Kidney (tissue), 14 donors: ENCODE results near the gene UCK2. TPM values are rescaled to one million over a fixed set of nuclear protein-coding genes. Genes with fewer than 3 reads are reported as not detected.
"Not testable (repeated sequence)": the region's sequence is repeated elsewhere in the genome, so short reads cannot be mapped to it uniquely, and the experiment has no call there.

Source experiments
- DNase-seq, 5 donors: peaks; one replicate each; pipeline ENCODE4 v3.0.0-alpha.2; 2013 to 2020
- FAIRE-seq: peaks from 2 replicates; lab custom pipeline; 2012; peaks lifted over from hg19 to GRCh38; lab: Jason Lieb, UNC
- H3K27ac ChIP-seq, 2 donors: one replicate each; pipeline ENCODE4 v1.7.0; 2013; ENCODE audit warnings: low read depth in 2 of 2, low read length in 2 of 2, inconsistent platforms in 1 of 2
- H3K27me3 ChIP-seq: one replicate; pipeline ENCODE4 v1.7.1; 2013; ENCODE audit warnings: low read length, inconsistent platforms; ENCODE audit not compliant: control insufficient read depth, insufficient read depth
- H3K36me3 ChIP-seq, 3 donors: one replicate each; pipeline versions ENCODE4 v1.7.0 to v1.7.1; 2013; ENCODE audit warnings: low read length in 3 of 3, control low read depth in 1 of 3, inconsistent platforms in 1 of 3; ENCODE audit not compliant: insufficient read depth in 3 of 3, control insufficient read depth in 2 of 3
- H3K4me1 ChIP-seq, 3 donors: one replicate each; pipeline versions ENCODE4 v1.7.0 to v1.7.1; 2013; ENCODE audit warnings: low read length in 3 of 3, inconsistent platforms in 1 of 3, low read depth in 1 of 3; ENCODE audit not compliant: control insufficient read depth in 2 of 3, insufficient read depth in 2 of 3
- H3K4me3 ChIP-seq, 3 donors: one replicate each; pipeline versions ENCODE4 v1.7.0 to v1.8.1; 2013; ENCODE audit warnings: low read length in 3 of 3, control low read depth in 1 of 3, inconsistent platforms in 1 of 3
- H3K9ac ChIP-seq, 3 donors: one replicate each; pipeline versions ENCODE4 v1.7.0 to v1.7.1; 2013; ENCODE audit warnings: low read length in 3 of 3, control low read depth in 1 of 3, inconsistent platforms in 1 of 3
- H3K9me3 ChIP-seq, 3 donors: one replicate each; pipeline versions ENCODE4 v1.7.0 to v1.7.1; 2013; ENCODE audit warnings: low read length in 3 of 3, control low read depth in 1 of 3, inconsistent platforms in 1 of 3; ENCODE audit not compliant: control insufficient read depth in 2 of 3, insufficient read depth in 1 of 3
- intact Hi-C: fragments of 100-400 bp; cut with DNase I; formaldehyde crosslinking; loops from one replicate; pipeline ENCODE4 v1.11.1; 2022
- polyA plus RNA-seq: library from polyadenylated mRNA; stranded (reverse); fragments of 350-450 nt; fragmentation: Illumina TruSeq; extraction: RNeasy Lipid Tissue Mini Kit (QIAGEN cat#74804); gene quantifications from one replicate; pipeline ENCODE4 v1.2.3, GENCODE V29; 2014; ENCODE audit warnings: low read depth, low replicate concordance; ENCODE audit not compliant: insufficient read depth
- total RNA-seq: library from RNA; stranded (reverse); fragmentation: NEBNext Ultra II Directional; extraction: Animal tissue kit (Norgen Biotek cat#: 25700); gene quantifications from one replicate; pipeline ENCODE4 v1.2.1, GENCODE V29; 2021
- TF ChIP-seq, protein P1 (sequence below): IDR thresholded peaks from 3 replicates; pipeline ENCODE4 v1.5.1; 2012; ENCODE audit warnings: mild to moderate bottlenecking, moderate library complexity, borderline replicate concordance; ENCODE audit not compliant: insufficient read depth; ENCODE audit errors: extremely low read depth
- donor health status: control.
- donor health status: control.
- donor health status: control.
- donor health status: control.
- donor health status: control.
- donor health status: DM: yes; HTN: yes; CAD: no.
- donor health status: Normal renal cell carcinoma (clear cell type).

UCK2 gene
- total and polyA plus RNA-seq, 2 donors from 2014 or later = 8.2 to 18.7 TPM

GRCh38 chr1:165793951-165794350 lies 33.5 kb upstream of the UCK2 start:
- Histone ChIP-seq H3K4me3 (no peak overlapping the region), H3K9me3 (no peaks in the 10 kb centered on the region), H3K27me3 (no peaks in the 10 kb centered on the region), H3K27ac (no peak overlapping the region), H3K36me3 (no peaks in the 10 kb centered on the region), H3K4me1 (no peaks in the 10 kb centered on the region), H3K9ac (no peak overlapping the region)
- TF ChIP-seq, protein P1, sequence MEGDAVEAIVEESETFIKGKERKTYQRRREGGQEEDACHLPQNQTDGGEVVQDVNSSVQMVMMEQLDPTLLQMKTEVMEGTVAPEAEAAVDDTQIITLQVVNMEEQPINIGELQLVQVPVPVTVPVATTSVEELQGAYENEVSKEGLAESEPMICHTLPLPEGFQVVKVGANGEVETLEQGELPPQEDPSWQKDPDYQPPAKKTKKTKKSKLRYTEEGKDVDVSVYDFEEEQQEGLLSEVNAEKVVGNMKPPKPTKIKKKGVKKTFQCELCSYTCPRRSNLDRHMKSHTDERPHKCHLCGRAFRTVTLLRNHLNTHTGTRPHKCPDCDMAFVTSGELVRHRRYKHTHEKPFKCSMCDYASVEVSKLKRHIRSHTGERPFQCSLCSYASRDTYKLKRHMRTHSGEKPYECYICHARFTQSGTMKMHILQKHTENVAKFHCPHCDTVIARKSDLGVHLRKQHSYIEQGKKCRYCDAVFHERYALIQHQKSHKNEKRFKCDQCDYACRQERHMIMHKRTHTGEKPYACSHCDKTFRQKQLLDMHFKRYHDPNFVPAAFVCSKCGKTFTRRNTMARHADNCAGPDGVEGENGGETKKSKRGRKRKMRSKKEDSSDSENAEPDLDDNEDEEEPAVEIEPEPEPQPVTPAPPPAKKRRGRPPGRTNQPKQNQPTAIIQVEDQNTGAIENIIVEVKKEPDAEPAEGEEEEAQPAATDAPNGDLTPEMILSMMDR = no peak
- DNase-seq = no peak
- intact Hi-C loops = no loop called here
- FAIRE-seq = no peak

GRCh38 chr1:165795894-165796293 lies 31.5 kb upstream of the UCK2 start:
- Histone ChIP-seq H3K27me3 (no peaks in the 10 kb centered on the region), H3K27ac (no peak overlapping the region), H3K9ac (no peak overlapping the region), H3K4me3 (no peak overlapping the region), H3K9me3 (peaks cover 0 to 6% (median 0%) of the 10 kb centered on the region in 3 donors), H3K36me3 (no peaks in the 10 kb centered on the region), H3K4me1 (no peaks in the 10 kb centered on the region)
- FAIRE-seq = no peak
- intact Hi-C loops = no loop called here
- TF ChIP-seq, protein P1 = no peak
- no peak for DNase-seq

DNA sequence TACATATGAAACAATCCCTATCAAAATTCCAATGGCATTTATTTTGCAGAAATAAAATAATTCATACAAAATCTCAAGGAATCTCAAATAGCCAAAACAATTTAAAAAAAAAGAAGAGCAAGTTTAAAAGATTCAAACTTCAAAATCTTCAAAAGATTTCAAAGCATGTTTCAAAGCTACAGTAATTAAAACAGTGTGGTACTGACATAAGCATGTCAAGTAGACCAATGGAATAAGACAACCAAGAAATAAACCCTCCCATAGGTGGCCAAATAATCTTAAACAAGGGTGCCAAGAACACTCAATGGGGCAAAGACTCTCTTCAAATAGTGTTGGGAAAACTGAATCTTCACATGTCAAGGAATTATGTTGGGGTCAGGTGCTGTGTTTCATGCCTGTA lies 28.0 kb upstream of the UCK2 start:
- DNase-seq (no peak), FAIRE-seq (no peak)
- H3K27me3 ChIP-seq = no peaks in the 10 kb centered on the region
- intact Hi-C loops = no loop called here
- peaks cover 0 to 6% (median 0%) of the 10 kb centered on the region in 3 donors for H3K9me3 ChIP-seq
- H3K36me3 ChIP-seq = no peaks in the 10 kb centered on the region
- H3K4me1 ChIP-seq = no peaks in the 10 kb centered on the region
- no peak overlapping the region for H3K9ac ChIP-seq
- no peak overlapping the region for H3K4me3 ChIP-seq
- no peak overlapping the region for H3K27ac ChIP-seq
- TF ChIP-seq, protein P1 = no peak

DNA sequence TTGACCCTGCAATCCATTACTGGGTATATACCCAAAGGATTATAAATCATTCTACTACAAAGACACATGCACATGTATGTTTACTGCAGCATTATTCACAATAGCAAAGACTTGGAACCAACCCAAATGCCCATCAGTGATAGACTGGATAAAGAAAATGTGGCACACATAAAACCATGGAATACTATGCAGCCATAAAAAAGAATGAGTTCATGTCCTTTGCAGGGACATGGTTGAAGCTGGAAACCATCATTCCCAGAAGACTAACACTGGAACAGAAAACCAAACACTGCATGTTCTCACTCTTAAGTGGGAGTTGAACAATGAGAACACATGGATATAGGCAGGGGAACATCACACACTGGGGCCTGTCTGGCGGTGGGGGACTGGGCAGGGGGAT lies 22.9 kb upstream of the UCK2 start:
- intact Hi-C loops, H3K4me3 ChIP-seq, H3K36me3 ChIP-seq, FAIRE-seq, H3K27me3 ChIP-seq, H3K4me1 ChIP-seq, H3K9me3 ChIP-seq, DNase-seq, H3K9ac ChIP-seq, H3K27ac ChIP-seq: not testable (repeated sequence)
